Measurements from ENCODE around the gene TYSND1. TPM values are rescaled to one million over a fixed set of nuclear protein-coding genes. Genes with fewer than 3 reads are reported as not detected.

The TYSND1 gene
- total and polyA plus RNA-seq, 2 of the 13 experiments (the other 11 are each of a cell fraction or from before 2014, with no cell fraction given) = 3.3 to 8.9 TPM

DNA sequence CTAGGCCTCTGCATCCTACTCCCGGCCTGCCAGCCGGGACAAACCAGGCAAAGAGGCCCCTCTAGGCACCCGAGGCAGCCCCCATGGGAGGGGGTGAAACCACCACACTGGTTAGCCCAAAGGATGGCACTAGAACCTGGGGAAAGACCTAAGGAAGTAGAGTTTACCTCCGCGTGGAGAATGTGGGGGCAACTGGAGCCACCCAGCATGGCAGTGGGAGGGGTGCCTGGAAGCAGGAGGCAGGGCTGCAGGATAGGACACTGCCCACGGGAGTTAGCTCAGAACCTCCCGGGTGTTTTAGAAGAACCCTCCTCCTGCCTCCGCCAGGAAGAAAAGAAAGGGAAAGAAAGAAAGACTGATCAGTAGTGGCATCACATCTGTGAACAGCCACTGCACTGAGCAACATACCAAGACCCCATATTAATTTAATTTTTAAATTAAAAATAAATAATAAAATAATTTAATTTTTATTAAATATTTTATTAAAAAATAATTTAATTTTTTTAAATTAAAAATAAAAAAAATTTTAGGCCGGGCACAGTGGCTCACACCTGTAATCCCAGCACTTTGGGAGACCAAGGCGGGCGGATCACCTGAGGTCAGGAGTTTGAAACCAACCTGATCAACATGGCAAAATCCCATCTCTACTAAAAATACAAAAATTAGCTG lies 25.1 kb downstream of the TYSND1 start:
- Histone ChIP-seq H3K4me2 (ENCODE audit: low read depth, low read length) (no peak overlapping the region), H3K27me3 (ENCODE audit: control insufficient read depth in 1 of 2, insufficient read depth in 2 of 2, low read length in 2 of 2) (no peaks in the 10 kb centered on the region), H3K36me3 (replicated peaks in 1 of 2; ENCODE audit: control insufficient read depth in 1 of 2, insufficient read depth in 2 of 2, low read length in 2 of 2) (peaks cover 23 to 63% of the 10 kb centered on the region in 2 experiments), H3K79me2 (ENCODE audit: insufficient read depth, low read length) (peaks cover 6% of the 10 kb centered on the region), H3K9me3 (ENCODE audit: low read length) (no peaks in the 10 kb centered on the region), H3K4me3 (replicated peaks in 1 of 3; ENCODE audit: insufficient read depth in 1 of 3, low read depth in 2 of 3, low read length in 3 of 3) (no peak overlapping the region), H3K9ac (ENCODE audit: insufficient read depth, low read depth, low read length) (no peak overlapping the region), H3K4me1 (ENCODE audit: insufficient read depth, low read length) (no peaks in the 10 kb centered on the region), H3K27ac (ENCODE audit: extremely low read length, insufficient read depth, low read length) (no peak overlapping the region), H4K20me1 (ENCODE audit: insufficient read depth, low read length) (0 out of 2 replicates have a peak, but pooled peaks cover 2% of the 10 kb centered on the region), H2AFZ (ENCODE audit: low read length) (no peak overlapping the region)
- POLR2A ChIA-PET = interaction anchor here (1.3 kb wide), 1 partner anchor 12 kb away, joined by 5 read pairs; no protein-coding TSS in a partner anchor
- CTCF ChIA-PET (ENCODE audit: low intra/inter-chr PET ratio, low total read pairs) = no interaction called here
- BruUV-seq (replicated peaks) = no TSS peak
- ATAC-seq (no peak), DNase-seq (ENCODE audit: low spot score) (no peak), FAIRE-seq (no peak)
- TF ChIP-seq MYNN (CRISPR knock-in tag; IDR thresholded peaks at IDR 0.05; ENCODE audit: low read depth) (no peak), ZNF552 (CRISPR knock-in tag; IDR thresholded peaks at IDR 0.05; ENCODE audit: borderline replicate concordance) (no peak), MTF1 (CRISPR knock-in tag; IDR thresholded peaks at IDR 0.05) (no peak), ZNF280B (CRISPR knock-in tag; IDR thresholded peaks at IDR 0.05; ENCODE audit: borderline replicate concordance) (no peak), RXRA (CRISPR knock-in tag; IDR thresholded peaks at IDR 0.05) (no peak), CHD2 (IDR thresholded peaks at IDR 0.05; ENCODE audit: low read depth, low read length) (no peak), ZKSCAN5 (CRISPR knock-in tag; IDR thresholded peaks at IDR 0.05) (no peak), HOXD1 (CRISPR knock-in tag; IDR thresholded peaks at IDR 0.05) (no peak), ZNF792 (CRISPR knock-in tag; IDR thresholded peaks at IDR 0.05) (no peak), DR1 (CRISPR knock-in tag; IDR thresholded peaks at IDR 0.05) (no peak), GFI1 (CRISPR knock-in tag; IDR thresholded peaks at IDR 0.05; ENCODE audit: borderline replicate concordance) (no peak), ZNF556 (CRISPR knock-in tag; IDR thresholded peaks at IDR 0.05; ENCODE audit: borderline replicate concordance) (no peak)
- TF ChIP-seq, protein P1, sequence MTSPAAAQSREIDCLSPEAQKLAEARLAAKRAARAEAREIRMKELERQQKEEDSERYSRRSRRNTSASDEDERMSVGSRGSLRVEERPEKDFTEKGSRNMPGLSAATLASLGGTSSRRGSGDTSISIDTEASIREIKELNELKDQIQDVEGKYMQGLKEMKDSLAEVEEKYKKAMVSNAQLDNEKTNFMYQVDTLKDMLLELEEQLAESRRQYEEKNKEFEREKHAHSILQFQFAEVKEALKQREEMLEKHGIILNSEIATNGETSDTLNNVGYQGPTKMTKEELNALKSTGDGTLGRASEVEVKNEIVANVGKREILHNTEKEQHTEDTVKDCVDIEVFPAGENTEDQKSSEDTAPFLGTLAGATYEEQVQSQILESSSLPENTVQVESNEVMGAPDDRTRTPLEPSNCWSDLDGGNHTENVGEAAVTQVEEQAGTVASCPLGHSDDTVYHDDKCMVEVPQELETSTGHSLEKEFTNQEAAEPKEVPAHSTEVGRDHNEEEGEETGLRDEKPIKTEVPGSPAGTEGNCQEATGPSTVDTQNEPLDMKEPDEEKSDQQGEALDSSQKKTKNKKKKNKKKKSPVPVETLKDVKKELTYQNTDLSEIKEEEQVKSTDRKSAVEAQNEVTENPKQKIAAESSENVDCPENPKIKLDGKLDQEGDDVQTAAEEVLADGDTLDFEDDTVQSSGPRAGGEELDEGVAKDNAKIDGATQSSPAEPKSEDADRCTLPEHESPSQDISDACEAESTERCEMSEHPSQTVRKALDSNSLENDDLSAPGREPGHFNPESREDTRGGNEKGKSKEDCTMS (CRISPR knock-in tag; conservative IDR thresholded peaks at IDR 0.05) = no peak
- TF ChIP-seq, protein P2, sequence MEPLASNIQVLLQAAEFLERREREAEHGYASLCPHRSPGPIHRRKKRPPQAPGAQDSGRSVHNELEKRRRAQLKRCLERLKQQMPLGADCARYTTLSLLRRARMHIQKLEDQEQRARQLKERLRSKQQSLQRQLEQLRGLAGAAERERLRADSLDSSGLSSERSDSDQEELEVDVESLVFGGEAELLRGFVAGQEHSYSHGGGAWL (CRISPR knock-in tag; IDR thresholded peaks at IDR 0.05) = no peak
- 96% methylated on average over 11 of the region's 11 CpGs for WGBS (ENCODE audit: low lambda C conversion rate)
- intact Hi-C loops (cut with micrococcal nuclease; ENCODE audit: unreplicated experiment) (no loop called here), in situ Hi-C loops (cut with HindIII; ENCODE audit: extremely low pct_ligation_motif_present, low pct_unique_long_range_greater_than_20kb) (no loop called here)

All from HepG2 (cell line).